NCI-H1092 (cell line): ENCODE data around the gene PTGS2.

Experiments used
- DNase-seq: peaks from one replicate; lab custom pipeline; 2025; lab: John Stamatoyannopoulos, UW

Gene PTGS2

DNA sequence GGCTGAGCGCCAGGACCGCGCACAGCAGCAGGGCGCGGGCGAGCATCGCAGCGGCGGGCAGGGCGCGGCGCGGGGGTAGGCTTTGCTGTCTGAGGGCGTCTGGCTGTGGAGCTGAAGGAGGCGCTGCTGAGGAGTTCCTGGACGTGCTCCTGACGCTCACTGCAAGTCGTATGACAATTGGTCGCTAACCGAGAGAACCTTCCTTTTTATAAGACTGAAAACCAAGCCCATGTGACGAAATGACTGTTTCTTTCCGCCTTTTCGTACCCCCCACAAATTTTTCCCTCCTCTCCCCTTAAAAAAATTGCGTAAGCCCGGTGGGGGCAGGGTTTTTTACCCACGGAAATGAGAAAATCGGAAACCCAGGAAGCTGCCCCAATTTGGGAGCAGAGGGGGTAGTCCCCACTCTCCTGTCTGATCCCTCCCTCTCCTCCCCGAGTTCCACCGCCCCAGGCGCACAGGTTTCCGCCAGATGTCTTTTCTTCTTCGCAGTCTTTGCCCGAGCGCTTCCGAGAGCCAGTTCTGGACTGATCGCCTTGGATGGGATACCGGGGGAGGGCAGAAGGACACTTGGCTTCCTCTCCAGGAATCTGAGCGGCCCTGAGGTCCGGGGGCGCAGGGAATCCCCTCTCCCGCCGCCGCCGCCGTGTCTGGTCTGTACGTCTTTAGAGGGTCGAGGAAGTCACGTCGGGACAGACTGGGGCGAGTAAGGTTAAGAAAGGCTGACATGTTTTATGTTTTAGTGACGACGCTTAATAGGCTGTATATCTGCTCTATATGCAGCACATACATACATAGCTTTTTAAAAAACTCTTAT, at the start of gene PTGS2:
PTGS2 (minus strand) TSS at position 179 of the 817 bp plus-strand sequence; CDS start at position 46, 133 bp downstream.
- DNase-seq = no peak

DNA sequence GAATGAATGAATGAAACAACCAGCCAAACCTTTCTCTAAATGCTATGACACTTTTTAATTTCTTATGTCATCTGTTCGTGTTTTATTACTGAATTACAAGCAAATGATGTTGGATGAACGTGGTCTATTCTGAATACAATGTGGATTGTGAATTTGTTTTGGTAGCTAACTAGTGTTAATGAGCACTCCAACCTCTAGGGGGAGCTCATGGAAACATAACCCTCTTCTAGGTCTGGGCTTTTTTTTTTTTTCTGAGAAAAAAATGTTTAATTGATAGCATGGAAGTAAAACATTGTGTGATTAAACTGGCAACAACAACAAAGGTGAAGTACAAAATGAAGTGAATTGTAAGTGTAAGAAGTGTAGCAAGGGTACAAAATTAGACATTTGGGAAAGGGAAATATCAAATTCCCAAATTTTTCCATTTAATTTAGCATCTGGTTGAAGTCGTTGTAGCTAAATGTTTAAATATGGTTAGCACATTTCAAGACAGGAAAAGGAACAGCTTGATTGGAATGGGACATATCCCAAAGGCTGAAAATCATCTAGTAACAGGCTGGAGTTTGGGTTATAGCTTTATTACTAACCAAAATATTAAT, 42.6 kb upstream of the PTGS2 start:
- no peak for DNase-seq

GRCh38 chr1:186717286-186717685, 37.1 kb upstream of the PTGS2 start:
- DNase-seq = no peak

DNA sequence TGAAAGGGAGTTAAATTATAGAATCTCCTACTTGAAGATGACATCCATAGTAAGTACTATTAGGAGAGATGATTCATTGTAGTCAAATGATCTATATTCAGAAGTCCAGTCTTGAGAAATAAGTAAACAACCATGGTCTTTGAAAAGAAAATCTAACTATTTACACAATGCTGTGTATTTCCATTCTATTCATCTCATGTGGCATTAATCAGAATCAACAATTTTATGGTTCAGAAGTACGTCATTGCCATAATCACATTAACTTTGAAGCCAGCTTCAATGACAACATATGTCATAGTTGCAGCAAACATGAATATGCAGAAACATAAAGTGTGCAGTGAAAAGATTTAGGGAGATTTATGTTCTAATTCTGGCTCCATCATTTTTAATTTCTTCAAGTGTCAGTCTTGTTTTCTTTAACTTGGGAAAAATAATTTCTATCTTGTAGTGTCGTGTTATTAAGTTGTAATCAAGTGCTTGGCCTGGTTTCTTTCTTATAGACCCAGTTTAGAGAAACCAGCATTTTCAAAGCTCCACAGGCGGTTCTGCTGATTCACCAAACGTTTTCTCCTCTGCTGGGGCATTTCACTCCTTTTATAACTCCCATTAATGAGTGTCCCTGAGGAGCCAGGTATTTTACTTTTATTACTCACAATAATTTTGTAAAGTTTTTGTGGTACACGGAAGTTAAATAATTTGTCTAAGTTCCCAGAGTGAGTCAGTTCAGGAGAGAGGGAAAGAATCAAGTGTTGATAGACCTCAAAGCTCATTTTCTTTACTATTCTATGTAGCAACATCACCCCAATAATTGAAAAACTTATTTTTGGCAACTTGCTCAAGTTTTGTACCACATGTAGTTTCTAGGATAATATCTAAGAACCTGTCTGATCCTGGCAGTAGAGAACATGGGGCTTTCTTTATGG, 35.9 kb upstream of the PTGS2 start:
- no peak for DNase-seq

DNA sequence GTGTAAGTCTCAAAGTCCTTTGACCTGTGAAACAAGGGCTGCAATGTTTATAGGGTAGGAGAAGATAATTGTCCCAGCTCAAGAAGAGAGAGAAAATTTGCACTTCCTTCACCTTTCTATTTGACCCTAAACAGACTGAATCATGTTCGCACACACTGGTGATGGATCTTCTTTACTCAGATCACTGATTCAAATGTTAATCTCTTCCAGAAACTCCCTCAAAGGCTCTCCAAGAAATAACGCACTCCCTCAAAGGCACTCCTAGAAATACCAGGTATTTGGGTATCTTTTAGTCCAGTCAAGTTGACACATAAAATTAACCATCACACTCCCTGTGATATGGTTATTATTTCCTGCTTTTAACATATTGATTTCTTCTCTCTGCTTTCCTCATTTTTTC, 30.5 kb upstream of the PTGS2 start:
- DNase-seq = no peak

- DNase-seq = no peak
Observed at GRCh38 chr1:186708694-186709097, 28.5 kb upstream of the PTGS2 start.

DNA sequence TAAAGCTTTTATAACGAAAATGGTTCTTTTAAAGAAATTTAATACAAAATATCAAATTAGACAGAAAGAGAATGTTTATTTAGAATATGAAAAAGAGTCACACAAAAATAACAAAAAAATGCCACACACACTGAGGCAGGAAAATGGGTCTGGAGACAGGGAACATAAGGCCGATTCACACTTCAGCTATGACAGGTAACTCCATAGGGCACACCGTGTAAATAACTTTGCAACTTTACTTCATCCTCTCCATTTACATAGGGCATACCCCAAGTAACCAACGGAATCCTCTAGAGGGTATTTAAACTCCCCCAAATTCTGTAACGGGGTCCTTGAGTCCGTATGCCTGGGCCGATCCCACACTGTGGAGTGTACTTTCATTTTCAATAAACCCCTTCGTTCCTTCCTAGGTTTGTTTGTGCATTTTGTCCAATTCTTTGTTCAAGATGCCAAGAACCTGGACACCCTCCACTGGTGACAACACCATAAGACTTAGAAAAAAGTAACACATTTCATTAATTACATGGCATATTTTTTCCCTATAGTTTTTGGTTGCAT, 23.1 kb upstream of the PTGS2 start:
- no peak for DNase-seq

- DNase-seq = no peak
Observed at GRCh38 chr1:186700722-186701121, 20.5 kb upstream of the PTGS2 start.

DNA sequence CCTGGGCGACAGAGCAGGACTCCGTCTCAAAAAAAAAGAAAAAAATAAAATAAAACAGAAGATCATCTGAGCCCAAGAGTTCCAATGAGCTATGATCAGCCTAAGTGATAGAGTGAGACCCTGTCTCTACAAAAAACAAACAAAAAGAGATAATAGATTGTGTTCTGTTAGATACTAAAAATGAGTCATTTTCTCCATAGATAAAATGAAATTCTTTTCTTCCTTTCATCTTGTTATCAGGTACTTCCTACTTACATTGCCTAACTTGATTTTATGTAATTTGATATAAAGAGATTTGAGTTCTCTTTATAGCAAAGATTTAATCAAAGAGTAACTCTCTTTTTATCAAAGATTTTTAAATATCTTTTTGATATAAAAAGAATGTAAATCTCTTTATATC, 19.3 kb upstream of the PTGS2 start:
- DNase-seq = no peak

DNA sequence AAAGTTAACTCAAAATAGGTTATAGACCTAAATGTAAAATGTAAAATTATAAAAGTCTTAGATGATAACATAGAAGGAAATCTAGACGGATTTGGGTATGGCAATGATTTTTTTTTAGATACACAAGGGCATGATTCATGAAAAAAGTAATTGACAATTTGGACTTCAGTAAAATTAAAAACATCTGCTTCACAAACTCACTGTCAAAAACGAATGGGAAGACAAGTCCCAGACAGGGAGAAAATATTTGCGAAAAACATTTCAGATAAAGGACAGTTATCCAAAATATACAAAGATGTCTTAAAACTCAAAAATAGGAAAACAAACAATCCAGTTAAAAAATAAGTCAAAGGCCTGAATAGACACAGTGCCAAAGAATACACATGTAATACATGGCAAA, 9.7 kb upstream of the PTGS2 start:
- no peak for DNase-seq

- no peak for DNase-seq
Observed at GRCh38 chr1:186689376-186689775, 9.2 kb upstream of the PTGS2 start.

GRCh38 chr1:186683652-186684410, 3.6 kb upstream of the PTGS2 start:
- DNase-seq = no peak

DNA sequence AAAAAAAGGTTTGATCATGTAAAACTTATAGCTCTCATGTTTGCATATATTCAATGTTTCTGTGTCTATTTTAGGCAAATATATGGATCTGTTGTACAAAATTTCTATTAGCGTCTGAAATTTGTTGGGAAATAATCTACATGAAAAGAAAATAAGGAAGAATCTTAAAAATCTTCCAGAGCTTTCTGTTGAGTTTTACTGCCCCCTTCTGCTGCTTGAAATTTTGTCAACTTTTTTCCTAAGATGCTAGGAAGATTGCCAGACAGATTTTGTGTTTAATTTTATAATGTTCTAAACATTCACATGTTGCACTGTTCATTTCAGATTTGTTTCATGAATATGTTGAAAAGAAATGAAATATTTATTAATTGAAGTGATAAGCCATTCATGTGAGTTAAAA, 2.5 kb upstream of the PTGS2 start:
- DNase-seq = no peak

DNA sequence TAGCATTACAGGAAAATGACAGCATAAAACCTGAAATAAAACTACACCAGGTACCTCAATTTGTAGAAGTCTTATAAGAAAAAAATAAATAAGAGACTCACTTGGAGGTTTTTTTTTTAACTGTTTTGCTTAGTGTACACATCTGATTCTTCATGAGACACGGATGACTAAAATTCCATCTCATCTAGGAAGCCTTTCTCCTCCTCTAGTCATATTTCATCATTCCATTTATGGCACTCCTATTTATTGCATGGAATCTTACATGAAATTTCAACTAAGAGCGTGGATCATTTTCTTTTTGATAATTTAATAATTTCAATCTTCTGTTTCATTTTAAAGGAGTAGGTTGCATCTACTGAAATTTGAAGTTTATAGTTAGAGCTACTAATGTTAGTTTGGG, 1.6 kb upstream of the PTGS2 start:
- no peak for DNase-seq

GRCh38 chr1:186681121-186681520, 898 bp upstream of the PTGS2 start:
- no peak for DNase-seq

- no peak for DNase-seq
Observed at GRCh38 chr1:186679924-186680244, 339 bp downstream of the PTGS2 start.

DNA sequence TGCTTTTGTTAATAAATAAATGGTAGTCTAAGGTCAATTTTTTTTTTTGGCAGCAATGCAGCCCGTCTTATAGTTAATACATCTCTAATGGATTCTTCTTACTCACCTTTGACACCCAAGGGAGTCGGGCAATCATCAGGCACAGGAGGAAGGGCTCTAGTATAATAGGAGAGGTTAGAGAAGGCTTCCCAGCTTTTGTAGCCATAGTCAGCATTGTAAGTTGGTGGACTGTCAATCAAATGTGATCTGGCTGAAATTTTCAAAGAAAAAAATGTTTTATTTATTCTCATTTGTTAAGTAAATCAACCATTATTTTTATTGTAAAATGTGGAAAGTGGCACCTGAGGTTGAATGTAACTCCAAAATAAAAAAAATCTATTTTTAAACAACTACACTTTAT, 2.1 kb downstream of the PTGS2 start:
- no peak for DNase-seq

- no peak for DNase-seq
Observed at GRCh38 chr1:186672596-186672995, 7.6 kb downstream of the PTGS2 start.

DNA sequence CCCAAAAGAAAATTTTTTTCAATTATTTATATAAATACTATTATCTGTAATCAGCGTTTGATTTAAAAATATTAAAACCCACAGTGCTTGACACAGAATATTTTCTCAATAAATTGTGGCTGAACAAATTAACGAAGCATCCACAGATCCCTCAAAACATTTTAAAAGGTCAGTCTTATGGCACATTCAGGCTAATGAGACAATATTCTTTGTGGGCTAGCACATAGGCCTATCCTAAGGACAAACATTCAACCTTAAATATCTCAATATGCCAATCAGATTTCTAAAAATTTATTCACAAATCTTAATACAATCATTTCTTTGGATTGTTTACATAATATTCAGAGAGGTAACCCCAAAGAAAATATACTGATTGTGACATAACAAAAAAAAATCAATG, 8.1 kb downstream of the PTGS2 start:
- DNase-seq = no peak

DNA sequence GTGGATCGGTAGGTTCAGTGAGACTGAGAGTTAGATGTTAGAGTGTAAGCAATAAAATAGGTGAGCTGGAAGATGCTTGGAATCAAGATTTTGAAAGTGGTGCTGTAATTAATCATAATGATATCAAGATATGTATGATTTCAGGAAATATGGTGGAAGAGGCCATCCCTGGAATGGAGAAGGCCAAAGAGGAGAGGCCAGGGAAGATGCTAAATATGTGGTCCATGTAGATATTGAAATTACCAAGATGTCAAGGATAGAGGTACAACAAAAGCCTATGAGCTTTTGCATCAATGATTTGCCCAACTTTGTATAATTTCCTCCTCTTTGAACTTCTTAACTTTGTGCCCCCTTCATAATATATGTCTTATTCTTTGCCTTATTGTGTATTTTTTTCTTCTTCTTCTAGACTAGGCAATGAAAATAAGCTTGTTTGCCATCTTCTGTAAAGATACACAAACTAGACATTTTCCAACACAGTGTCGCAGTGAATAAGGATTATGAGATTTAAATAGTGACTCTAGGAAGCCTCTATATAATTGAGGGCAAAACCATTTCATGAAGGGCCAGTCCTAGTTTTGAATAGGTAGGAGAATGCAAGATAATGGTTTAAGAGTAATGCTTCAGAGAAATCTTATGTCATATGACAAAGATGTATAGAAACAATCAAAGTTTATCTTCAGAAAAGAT, 8.9 kb downstream of the PTGS2 start:
- no peak for DNase-seq
